GM19395 (cell line): ENCODE data around the gene SVBP.

Source experiments
- ATAC-seq: cut with Tn5 transposase; IDR thresholded peaks from one replicate; pipeline ENCODE4 v1.9.1; 2021; ENCODE audit warnings: mild to moderate bottlenecking, moderate library complexity; ENCODE audit not compliant: unreplicated experiment

Gene SVBP

GRCh38 chr1:42806593-42806992 is 10.6 kb downstream of the SVBP start:
- no peak for ATAC-seq

DNA sequence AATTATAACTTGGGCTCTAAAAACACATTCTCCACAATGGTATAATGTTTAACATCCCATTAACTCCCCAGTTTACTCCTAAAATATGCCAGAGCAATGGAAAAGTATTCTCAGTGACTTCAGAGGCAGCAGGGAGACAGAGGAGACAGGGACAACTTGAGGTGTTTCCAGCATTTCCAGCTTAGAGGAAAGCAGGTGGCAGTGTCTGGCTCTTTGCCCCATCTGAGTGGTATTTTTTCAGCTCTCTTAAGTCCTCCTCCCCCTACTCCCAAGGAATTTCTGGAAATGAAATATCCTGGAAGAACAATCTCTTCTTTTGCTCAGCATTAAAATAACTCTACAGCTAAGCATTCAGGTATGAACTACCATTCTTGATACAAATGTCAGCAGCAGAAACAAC is 11.0 kb downstream of the SVBP start:
- ATAC-seq = no peak

DNA sequence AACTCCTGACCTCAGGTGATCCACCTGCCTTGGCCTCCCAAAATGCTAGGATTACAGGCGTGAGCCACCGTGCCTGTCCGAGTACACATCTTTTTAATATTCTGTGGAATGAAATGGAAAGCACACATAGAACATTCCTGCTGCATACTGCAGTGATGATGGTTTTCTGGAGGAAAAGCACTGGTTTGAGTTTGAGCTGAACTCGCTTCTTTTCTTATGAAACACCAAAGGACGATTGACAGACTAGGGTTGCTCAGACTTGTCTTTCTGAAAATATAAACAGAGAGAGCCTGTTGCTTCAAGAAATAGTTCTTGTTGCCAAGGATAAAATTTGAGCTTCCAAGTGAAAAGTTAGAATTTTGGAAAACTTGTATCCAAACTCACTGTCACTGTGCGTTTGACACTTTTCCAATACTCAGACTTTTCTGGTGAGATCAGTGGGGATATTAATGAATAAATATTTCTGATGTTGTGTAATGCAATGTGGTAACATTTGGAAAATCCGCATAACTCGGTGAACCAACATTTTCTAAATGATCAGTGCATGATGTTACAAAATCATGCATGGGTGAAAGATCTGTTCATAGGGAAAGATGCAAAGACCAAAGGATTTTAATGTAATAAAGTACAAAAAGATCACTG is 15.2 kb downstream of the SVBP start:
- no peak for ATAC-seq

- ATAC-seq = no peak
Observed at GRCh38 chr1:42797979-42798378, 19.2 kb downstream of the SVBP start.

GRCh38 chr1:42797414-42797813 is 19.8 kb downstream of the SVBP start:
- no peak for ATAC-seq

- no peak for ATAC-seq
Observed at GRCh38 chr1:42793824-42794223, 23.4 kb downstream of the SVBP start.

GRCh38 chr1:42788021-42788420 is 29.2 kb downstream of the SVBP start:
- ATAC-seq = no peak

DNA sequence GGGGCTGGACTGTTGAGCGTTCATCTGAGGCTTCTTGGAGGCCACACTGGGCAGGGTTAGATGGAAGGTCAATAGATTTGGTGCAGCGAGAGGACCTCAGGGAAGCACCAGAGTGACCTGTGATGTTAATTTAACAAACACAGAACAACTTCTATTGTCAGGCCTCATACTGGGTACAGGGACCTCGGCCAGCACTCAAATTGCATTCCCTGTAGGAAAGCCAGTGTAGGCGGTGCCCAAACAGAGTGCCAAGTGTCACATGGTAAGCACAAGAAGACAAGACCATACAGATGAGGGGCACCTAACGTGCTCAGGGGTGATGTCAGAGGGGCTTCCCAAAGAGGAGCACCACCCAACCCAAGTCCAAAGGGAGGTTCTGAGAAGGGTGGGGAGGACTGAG is 31.1 kb downstream of the SVBP start:
- ATAC-seq = no peak

- no peak for ATAC-seq
Observed at GRCh38 chr1:42784946-42785693, 32.1 kb downstream of the SVBP start, which contains the start of gene TMEM269. Gene TMEM269 (plus strand): TSS chr1:42784991. CDS start chr1:42789894, 4,903 bp downstream.

DNA sequence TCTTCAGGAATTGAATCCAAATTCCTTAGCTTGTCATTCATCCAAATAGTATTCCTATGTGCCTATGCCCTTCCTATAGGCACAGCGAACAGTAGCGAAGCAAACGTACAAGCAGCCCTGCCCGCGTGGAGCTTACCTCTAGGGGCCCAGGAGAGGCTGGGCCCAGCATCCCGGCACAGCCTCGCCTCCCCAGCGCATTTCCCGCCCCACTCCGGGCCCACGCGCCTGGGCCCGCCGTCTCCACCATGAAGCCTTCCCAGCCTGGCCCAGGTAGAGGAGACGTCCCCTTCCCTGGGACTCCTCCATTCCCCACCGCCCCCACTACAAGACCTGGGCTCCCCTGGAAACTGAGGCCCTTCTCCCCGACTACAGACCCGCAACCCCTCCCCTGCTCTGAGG is 32.7 kb downstream of the SVBP start:
- no peak for ATAC-seq

DNA sequence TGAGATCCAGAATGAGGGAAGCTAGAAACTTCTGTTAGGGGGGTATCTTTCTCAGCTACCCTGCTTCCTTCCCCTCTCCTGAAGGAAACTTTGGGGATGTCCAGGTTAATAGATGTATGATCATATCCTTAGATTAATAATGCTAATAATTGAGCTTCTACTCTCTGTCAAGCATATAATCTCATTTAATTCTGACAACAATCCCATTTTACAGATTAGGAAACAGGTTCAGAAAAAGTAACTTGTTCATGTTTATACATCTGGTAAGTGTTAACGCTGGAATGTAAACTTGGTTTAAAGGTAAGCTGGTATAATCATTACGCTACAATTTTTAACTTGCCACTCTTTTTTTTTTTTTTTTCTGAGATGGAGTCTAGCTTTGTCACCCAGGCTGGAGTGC is 34.1 kb downstream of the SVBP start:
- ATAC-seq = no peak

DNA sequence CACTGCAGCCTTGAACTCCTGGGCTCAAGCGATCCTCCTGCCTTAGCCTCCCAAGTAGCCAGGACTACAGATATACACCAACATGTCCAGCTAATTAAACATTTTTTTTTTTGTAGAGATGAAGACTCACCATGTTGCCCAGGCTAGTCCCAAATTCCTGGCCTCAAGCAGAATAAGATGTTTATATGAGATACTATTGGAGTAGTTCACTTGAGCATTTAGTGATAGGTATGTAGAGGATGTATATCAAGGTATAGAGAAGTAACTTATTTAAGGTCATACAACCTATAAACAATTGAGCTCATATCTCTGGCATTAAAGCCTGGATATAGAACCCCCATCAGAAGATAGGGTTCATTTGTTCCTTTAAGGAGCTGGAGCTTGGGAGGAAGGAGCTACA is 37.0 kb downstream of the SVBP start:
- ATAC-seq = no peak

GRCh38 chr1:42779725-42780124 is 37.5 kb downstream of the SVBP start:
- ATAC-seq = no peak

DNA sequence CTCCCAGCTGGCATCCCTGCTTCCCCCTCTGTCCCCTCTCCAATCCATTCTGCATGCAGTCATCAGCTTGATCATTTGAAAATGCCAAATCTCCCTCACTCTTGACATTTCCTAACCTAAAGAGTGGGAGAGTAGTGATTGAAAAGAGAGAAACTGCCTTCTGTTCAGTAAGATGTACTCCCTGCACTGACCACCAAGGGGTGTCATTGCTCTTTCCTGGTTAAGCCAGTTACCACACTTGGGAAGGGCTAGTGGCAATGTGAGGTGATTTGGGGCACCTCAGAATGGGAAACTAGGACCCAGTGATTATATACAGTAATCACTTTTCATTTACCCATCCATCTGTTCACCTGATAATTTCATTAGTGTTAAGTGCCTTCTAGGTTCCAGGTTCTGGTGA is 39.3 kb downstream of the SVBP start:
- ATAC-seq = no peak

DNA sequence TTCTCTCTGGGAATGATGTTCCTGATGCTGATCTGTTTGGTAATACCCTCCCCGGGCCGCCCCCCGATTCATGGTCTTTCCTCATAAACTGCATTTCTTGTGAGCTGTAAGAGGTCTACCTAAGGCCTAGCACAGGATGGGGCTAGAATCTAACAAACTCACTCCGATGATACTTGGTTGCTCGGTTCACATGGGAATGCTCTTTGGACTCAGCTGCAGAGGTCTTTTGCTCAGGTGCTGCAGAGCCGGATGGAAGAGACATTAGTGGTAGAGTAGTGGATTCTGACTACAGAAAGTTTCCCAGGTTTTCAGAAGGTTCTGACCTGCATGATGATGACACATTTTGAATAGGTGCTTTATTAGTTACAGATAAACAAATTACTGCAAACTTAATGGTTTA is 40.7 kb downstream of the SVBP start:
- ATAC-seq = no peak

GRCh38 chr1:42774928-42775526 is 42.2 kb downstream of the SVBP start:
- no peak for ATAC-seq

DNA sequence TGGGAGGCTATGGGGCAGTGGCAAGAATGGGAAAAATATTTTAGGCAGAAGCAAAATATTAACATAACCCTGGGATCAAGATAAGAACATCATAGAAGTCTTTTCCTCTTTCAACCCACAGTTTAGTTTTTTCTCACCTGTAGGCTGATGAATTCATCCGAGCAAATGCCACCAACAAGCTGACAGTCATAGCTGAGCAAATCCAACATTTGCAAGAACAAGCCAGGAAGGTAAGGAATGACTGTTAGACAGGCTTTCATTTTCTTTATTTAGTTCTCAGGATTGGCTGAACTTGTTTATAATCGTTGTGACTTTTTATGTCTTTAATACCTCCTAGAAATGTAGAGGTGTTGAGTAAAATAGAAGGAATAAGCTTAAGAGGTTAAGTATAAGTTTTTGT is 43.8 kb downstream of the SVBP start:
- ATAC-seq = no peak

- ATAC-seq = no peak
Observed at GRCh38 chr1:42769811-42770210, 47.4 kb downstream of the SVBP start.

DNA sequence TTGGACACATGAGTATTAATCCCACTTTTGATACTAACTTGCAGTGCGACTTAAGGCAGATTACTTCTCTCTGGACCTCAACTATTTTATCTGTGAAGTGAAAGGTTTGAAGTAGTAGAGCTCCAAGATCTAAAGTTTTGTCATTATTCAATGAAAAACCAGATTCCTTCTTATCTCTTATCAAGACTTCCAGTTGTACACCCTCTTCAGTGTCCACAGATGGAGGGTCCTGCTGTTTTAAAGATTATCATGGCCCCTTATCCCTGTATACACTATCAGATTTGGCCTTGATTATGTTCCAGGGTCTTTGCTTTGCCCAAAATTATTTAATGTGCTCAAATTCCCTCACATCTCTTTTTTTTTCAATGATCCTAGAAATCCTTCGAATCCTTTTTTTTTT is 49.0 kb downstream of the SVBP start:
- ATAC-seq = no peak

GRCh38 chr1:42767510-42768000 is 49.6 kb downstream of the SVBP start:
- peak; percentile 32 for ATAC-seq

- peak; percentile 89 for ATAC-seq
Observed at GRCh38 chr1:42766741-42767509, 50.3 kb downstream of the SVBP start, which contains the start of the genes C1orf50 and P3H1. Gene C1orf50 (plus strand): TSS chr1:42767249. CDS start chr1:42767312, 63 bp downstream. Gene P3H1 (minus strand): TSS chr1:42767028. CDS start chr1:42766971, 57 bp downstream.
